ENCODE data around the gene FRMD4B. TPM values are rescaled to one million over a fixed set of nuclear protein-coding genes. Genes with fewer than 3 reads are reported as not detected.

The FRMD4B gene
- polyA plus RNA-seq, 2 of the 4 experiments (the other 2 are of a cell fraction): 0.92 to 5.9 TPM

- TF ChIP-seq MAX (IDR thresholded peaks at IDR 0.05) (no peak), JUN (IDR thresholded peaks at IDR 0.05) (no peak), USF2 (IDR thresholded peaks at IDR 0.05) (no peak), NPAS2 (CRISPR knock-in tag; IDR thresholded peaks at IDR 0.05; ENCODE audit: borderline replicate concordance) (no peak), KDM5A (IDR thresholded peaks at IDR 0.05) (no peak), ELK1 (IDR thresholded peaks at IDR 0.05; ENCODE audit: low read depth, low read length) (no peak), EHMT2 (IDR thresholded peaks at IDR 0.05; ENCODE audit: low read depth) (no peak), SMC3 (IDR thresholded peaks at IDR 0.05) (no peak), GATA3 (IDR thresholded peaks at IDR 0.05; ENCODE audit: borderline replicate concordance) (no peak), NR3C1 (IDR thresholded peaks at IDR 0.05) (no peak), REST (IDR thresholded peaks at IDR 0.05) (no peak), TP53 (CRISPR knock-in tag; IDR thresholded peaks at IDR 0.05) (no peak), CBX2 (IDR thresholded peaks at IDR 0.05; ENCODE audit: borderline replicate concordance, low read depth) (no peak), RNF2 (IDR thresholded peaks at IDR 0.05; ENCODE audit: borderline replicate concordance, low read depth) (no peak), ATOH8 (CRISPR knock-in tag; IDR thresholded peaks at IDR 0.05; ENCODE audit: low read depth) (no peak), FOSL2 (IDR thresholded peaks at IDR 0.05) (no peak), FOSL2 (CRISPR knock-in tag; IDR thresholded peaks at IDR 0.05) (no peak), TFCP2L1 (CRISPR knock-in tag; IDR thresholded peaks at IDR 0.05) (no peak)
- 51% methylated on average over 8 of the region's 8 CpGs for WGBS (ENCODE audit: missing lambda C conversion rate)
These were observed 263.9 kb downstream of the FRMD4B start for GRCh38 chr3:69121950-69122349.

GRCh38 chr3:69121513-69121912 is 264.4 kb downstream of the FRMD4B start:
- H3K9me3 ChIP-seq: no peaks in the 10 kb centered on the region
- POLR2A ChIA-PET: no interaction called here
- H3K4me2 ChIP-seq: no peak overlapping the region
- 63% methylated on average over 6 of the region's 6 CpGs for WGBS (ENCODE audit: missing lambda C conversion rate)
- DNase-seq (ENCODE audit: low read depth in 1 of 2, low spot score in 1 of 2) (no peak), FAIRE-seq (no peak), ATAC-seq (no peak)
- H3K4me1 ChIP-seq: no peaks in the 10 kb centered on the region
- H3K4me3 ChIP-seq: no peak overlapping the region
- H3K27ac ChIP-seq: no peak overlapping the region
- CTCF ChIA-PET: interaction anchor here (0.6 to 7.5 kb wide), 27 partner anchors 8 to 745 kb away, joined by 3 to 49 read pairs (median 4); no protein-coding TSS in a partner anchor
- no peak for TF ChIP-seq PHF8 (IDR thresholded peaks at IDR 0.05; ENCODE audit: borderline replicate concordance, low read depth)
- no peak for TF ChIP-seq TFCP2L1 (CRISPR knock-in tag; IDR thresholded peaks at IDR 0.05)
- TF ChIP-seq FOSB (CRISPR knock-in tag; IDR thresholded peaks at IDR 0.05): no peak
- TF ChIP-seq CEBPB (IDR thresholded peaks at IDR 0.05): no peak
- no peak for TF ChIP-seq FOSL2 (IDR thresholded peaks at IDR 0.05)
- TF ChIP-seq FOSL2 (CRISPR knock-in tag; IDR thresholded peaks at IDR 0.05): no peak
- no peak for TF ChIP-seq HDAC2 (IDR thresholded peaks at IDR 0.05)
- no peak for TF ChIP-seq RARB (CRISPR knock-in tag; IDR thresholded peaks at IDR 0.05)
- no peak for TF ChIP-seq MYC (IDR thresholded peaks at IDR 0.05; ENCODE audit: borderline replicate concordance, low read length)
- no peak for TF ChIP-seq NPAS2 (CRISPR knock-in tag; IDR thresholded peaks at IDR 0.05; ENCODE audit: borderline replicate concordance)
- TF ChIP-seq ATOH8 (CRISPR knock-in tag; IDR thresholded peaks at IDR 0.05; ENCODE audit: low read depth): no peak
- no peak for TF ChIP-seq ELK1 (IDR thresholded peaks at IDR 0.05; ENCODE audit: low read depth, low read length)
- no peak for TF ChIP-seq RFX5 (IDR thresholded peaks at IDR 0.05)
- TF ChIP-seq EP300 (IDR thresholded peaks at IDR 0.05): no peak
- no peak for TF ChIP-seq POLR2AphosphoS2 (conservative IDR thresholded peaks at IDR 0.05; ENCODE audit: low read length)
- no peak for TF ChIP-seq PBX3 (IDR thresholded peaks at IDR 0.05)

More at GRCh38 chr3:69121950-69122349, 263.9 kb downstream of the FRMD4B start:
- Histone ChIP-seq H3K9me3 (no peaks in the 10 kb centered on the region), H3K4me1 (no peaks in the 10 kb centered on the region), H3K4me2 (no peak overlapping the region), H3K4me3 (no peak overlapping the region), H3K27ac (no peak overlapping the region)
- ATAC-seq: no peak
- no peak for FAIRE-seq
- ChIA-PET POLR2A (interaction anchor here (0.5 kb wide), 1 partner anchor 14 kb away, joined by 4 read pairs; no protein-coding TSS in a partner anchor), CTCF (interaction anchor here (0.6 to 7.5 kb wide), 13 partner anchors 33 to 745 kb away, joined by 3 to 49 read pairs (median 6); no protein-coding TSS in a partner anchor)
- no peak for DNase-seq (ENCODE audit: low read depth in 1 of 2, low spot score in 1 of 2)

Data from A549 (cell line).